T-cell (primary cell): ENCODE measurements around the gene BRI3BP. TPM values are rescaled to one million over a fixed set of nuclear protein-coding genes. Genes with fewer than 3 reads are reported as not detected.

ENCODE experiments used
- ATAC-seq, 4 experiments: fragments of 200-7000 bp in 3 of 4; fragments of 150-1000 bp in 1 of 4; cut with Tn5 transposase; replicated peaks in 1 of 4; 1 replicate in 3 of 4; 2 replicates in 1 of 4; pipeline ENCODE4 v1.10.0; 2021; ENCODE audit warnings: moderate library complexity in 3 of 4, mild to moderate bottlenecking in 2 of 4, moderate number of reproducible peaks in 1 of 4
- CTCF ChIA-PET, 2 donors: fragments of 300-600 bp; sonication (Branson Sonifier 250); formaldehyde crosslinking; loops; one replicate each; lab custom pipeline; 2022; ENCODE audit warnings: antibody characterized with exemption in 2 of 2; lab: Charles Lee
- POLR2A ChIA-PET, 2 donors: fragments of 300-600 bp; sonication (Branson Sonifier 250); formaldehyde crosslinking; loops; one replicate each; lab custom pipeline; 2022; ENCODE audit warnings: antibody characterized with exemption in 2 of 2; lab: Charles Lee
- DNase-seq, 35 experiments: peaks; one replicate each; pipeline versions ENCODE4 v3.0.0 to v3.0.0-alpha.2; 2013 to 2023
- H3K27ac ChIP-seq: one replicate; pipeline ENCODE4 v1.5.1; 2013; ENCODE audit warnings: low read length
- H3K27me3 ChIP-seq, 2 experiments: replicated peaks in 1 of 2; 1 replicate in 1 of 2; 2 replicates in 1 of 2; pipeline versions ENCODE4 v1.6.1 to v1.7.0; 2013; ENCODE audit warnings: low read length in 1 of 2, mixed read lengths in 1 of 2; ENCODE audit not compliant: control insufficient read depth in 2 of 2, insufficient read depth in 2 of 2; ENCODE audit errors: extremely low read depth in 1 of 2
- H3K36me3 ChIP-seq, 2 donors: 1 replicate in 1 of 2; 2 replicates in 1 of 2; pipeline versions ENCODE4 v1.6.1 to v1.7.0; 2013; ENCODE audit warnings: low read length in 1 of 2; ENCODE audit not compliant: control insufficient read depth in 2 of 2, insufficient read depth in 1 of 2; ENCODE audit errors: extremely low read depth in 1 of 2
- H3K4me1 ChIP-seq, 2 experiments: 1 replicate in 1 of 2; 2 replicates in 1 of 2; pipeline versions ENCODE4 v1.6.1 to v1.7.0; 2013; ENCODE audit warnings: low read length in 2 of 2, mixed read lengths in 1 of 2; ENCODE audit not compliant: insufficient read depth in 2 of 2, control insufficient read depth in 1 of 2; ENCODE audit errors: extremely low read depth in 1 of 2
- H3K4me3 ChIP-seq, 2 donors: 1 replicate in 1 of 2; 2 replicates in 1 of 2; pipeline versions ENCODE4 v1.5.1 to v1.7.0; 2013; ENCODE audit warnings: mild to moderate bottlenecking in 2 of 2, low read length in 1 of 2, moderate library complexity in 1 of 2; ENCODE audit not compliant: control insufficient read depth in 1 of 2; ENCODE audit errors: extremely low read depth in 1 of 2
- H3K9me3 ChIP-seq: 2 replicates; pipeline ENCODE4 v1.7.0; 2013
- H3K27ac Mint-ChIP-seq, 2 donors: one replicate each; pipeline ENCODE4 v1.8.0; 2020 to 2021; ENCODE audit warnings: mild to moderate bottlenecking in 2 of 2, mixed read lengths in 2 of 2
- H3K27me3 Mint-ChIP-seq, 2 donors: one replicate each; pipeline ENCODE4 v1.8.0; 2021 to 2022; ENCODE audit warnings: mixed read lengths in 2 of 2
- H3K36me3 Mint-ChIP-seq: one replicate; pipeline ENCODE4 v1.8.0; 2021; ENCODE audit warnings: mixed read lengths
- H3K4me1 Mint-ChIP-seq, 3 donors: one replicate each; pipeline ENCODE4 v1.8.0; 2020 to 2022; ENCODE audit warnings: mixed read lengths in 3 of 3, mild to moderate bottlenecking in 1 of 3
- H3K4me3 Mint-ChIP-seq, 3 donors: one replicate each; pipeline ENCODE4 v1.8.0; 2020 to 2022; ENCODE audit warnings: mild to moderate bottlenecking in 3 of 3, mixed read lengths in 3 of 3, moderate library complexity in 3 of 3
- H3K9me3 Mint-ChIP-seq, 3 donors: one replicate each; pipeline ENCODE4 v1.8.0; 2020 to 2022; ENCODE audit warnings: mixed read lengths in 3 of 3
- WGBS: methylation state at CpG from one replicate; pipeline ENCODE4 v1.1.5; 2013; ENCODE audit warnings: missing lambda C conversion rate; ENCODE audit not compliant: insufficient coverage; 5-methylcytosine and 5-hydroxymethylcytosine counted together
- total RNA-seq, 35 experiments: library from RNA in 6 of 35; stranded (reverse) in 6 of 35; fragments of 120-200 nt in 1 of 35; gene quantifications; one replicate each; pipeline versions ENCODE4 v1.2.1 to v1.2.4 and lab custom pipeline; 2013 to 2026

The BRI3BP gene
- total RNA-seq, 5 donors from 2014 or later (not counting 1 experiment from before 2014, with no cell fraction given) = 4.8 to 8.1 (median 7.0) TPM

GRCh38 chr12:125021771-125022170 is 28.3 kb downstream of the BRI3BP start:
- POLR2A ChIA-PET = no interaction called here

GRCh38 chr12:125023065-125023464 is 29.6 kb downstream of the BRI3BP start:
- no peaks in the 10 kb centered on the region for H3K36me3 ChIP-seq
- ChIA-PET CTCF (no interaction called here), POLR2A (no interaction called here)
- ATAC-seq = no peak
- H3K27me3 ChIP-seq = no peaks in the 10 kb centered on the region
- H3K4me3 ChIP-seq = no peak overlapping the region
- Mint-ChIP-seq H3K36me3 (peaks cover 27% of the 10 kb centered on the region), H3K4me3 (no peak overlapping the region), H3K27me3 (no peaks in the 10 kb centered on the region), H3K27ac (no peak overlapping the region), H3K9me3 (peaks cover 0 to 3% (median 0%) of the 10 kb centered on the region in 3 donors), H3K4me1 (no peaks in the 10 kb centered on the region)
- WGBS = no CpG with 5 or more reads among the region's 2 CpGs
- no peak for DNase-seq
- no peaks in the 10 kb centered on the region for H3K9me3 ChIP-seq
- no peaks in the 10 kb centered on the region for H3K4me1 ChIP-seq
- no peak overlapping the region for H3K27ac ChIP-seq

More at GRCh38 chr12:125021771-125022170, 28.3 kb downstream of the BRI3BP start:
- Histone ChIP-seq H3K27ac (no peak overlapping the region), H3K4me3 (no peak overlapping the region), H3K4me1 (no peaks in the 10 kb centered on the region), H3K27me3 (no peaks in the 10 kb centered on the region), H3K9me3 (no peaks in the 10 kb centered on the region), H3K36me3 (no peaks in the 10 kb centered on the region)
- Mint-ChIP-seq H3K4me1 (no peaks in the 10 kb centered on the region), H3K4me3 (no peak overlapping the region), H3K36me3 (peaks cover 31% of the 10 kb centered on the region), H3K9me3 (peaks cover 0 to 3% (median 0%) of the 10 kb centered on the region in 3 donors), H3K27ac (no peak overlapping the region), H3K27me3 (no peaks in the 10 kb centered on the region)
- DNase-seq (no peak), ATAC-seq (no peak)
- CTCF ChIA-PET = no interaction called here
- WGBS = no CpG with 5 or more reads among the region's 5 CpGs

GRCh38 chr12:125024949-125025563 is 31.6 kb downstream of the BRI3BP start:
- no peaks in the 10 kb centered on the region for H3K27me3 Mint-ChIP-seq
- H3K4me3 Mint-ChIP-seq = no peak overlapping the region
- no peaks in the 10 kb centered on the region for H3K4me1 Mint-ChIP-seq
- Histone ChIP-seq H3K4me3 (no peak overlapping the region), H3K4me1 (no peaks in the 10 kb centered on the region), H3K27ac (no peak overlapping the region), H3K27me3 (no peaks in the 10 kb centered on the region), H3K36me3 (no peaks in the 10 kb centered on the region), H3K9me3 (no peaks in the 10 kb centered on the region)
- ChIA-PET CTCF (no interaction called here), POLR2A (no interaction called here)
- DNase-seq (no peak), ATAC-seq (no peak)
- 96% methylated on average over 40 of the region's 43 CpGs for WGBS
- H3K36me3 Mint-ChIP-seq = peaks cover 21% of the 10 kb centered on the region
- H3K9me3 Mint-ChIP-seq = peaks cover 0 to 3% (median 0%) of the 10 kb centered on the region in 3 donors
- H3K27ac Mint-ChIP-seq = no peak overlapping the region

GRCh38 chr12:125025606-125026235 is 32.3 kb downstream of the BRI3BP start:
- H3K27me3 ChIP-seq = no peaks in the 10 kb centered on the region
- no peaks in the 10 kb centered on the region for H3K9me3 ChIP-seq
- ChIA-PET CTCF (no interaction called here), POLR2A (no interaction called here)
- Mint-ChIP-seq H3K9me3 (peaks cover 0 to 3% (median 0%) of the 10 kb centered on the region in 3 donors), H3K4me3 (no peak overlapping the region), H3K27me3 (no peaks in the 10 kb centered on the region), H3K4me1 (no peaks in the 10 kb centered on the region), H3K36me3 (peaks cover 21% of the 10 kb centered on the region), H3K27ac (no peak overlapping the region)
- no peak for ATAC-seq
- H3K27ac ChIP-seq = no peak overlapping the region
- H3K4me1 ChIP-seq = no peaks in the 10 kb centered on the region
- DNase-seq = no peak
- no peak overlapping the region for H3K4me3 ChIP-seq
- 93% methylated on average over 4 of the region's 9 CpGs for WGBS
- H3K36me3 ChIP-seq = no peaks in the 10 kb centered on the region

- H3K9me3 ChIP-seq = no peaks in the 10 kb centered on the region
- no peaks in the 10 kb centered on the region for H3K27me3 ChIP-seq
- H3K4me1 ChIP-seq = no peaks in the 10 kb centered on the region
- H3K4me3 ChIP-seq = no peak overlapping the region
- Mint-ChIP-seq H3K27me3 (no peaks in the 10 kb centered on the region), H3K36me3 (peaks cover 14% of the 10 kb centered on the region), H3K4me1 (no peaks in the 10 kb centered on the region), H3K27ac (no peak overlapping the region), H3K9me3 (peaks cover 0 to 1% (median 0%) of the 10 kb centered on the region in 3 donors), H3K4me3 (no peak overlapping the region)
- WGBS = 100% methylated on average over 2 of the region's 8 CpGs
- ChIA-PET POLR2A (no interaction called here), CTCF (no interaction called here)
- ATAC-seq (no peak), DNase-seq (no peak)
- H3K36me3 ChIP-seq = no peaks in the 10 kb centered on the region
- no peak overlapping the region for H3K27ac ChIP-seq
Measured at GRCh38 chr12:125028106-125028505, 34.7 kb downstream of the BRI3BP start.

GRCh38 chr12:125029761-125030358 is 36.4 kb downstream of the BRI3BP start:
- Histone ChIP-seq H3K36me3 (no peaks in the 10 kb centered on the region), H3K4me1 (no peaks in the 10 kb centered on the region), H3K27me3 (no peaks in the 10 kb centered on the region), H3K4me3 (no peak overlapping the region), H3K9me3 (no peaks in the 10 kb centered on the region), H3K27ac (no peak overlapping the region)
- Mint-ChIP-seq H3K9me3 (peaks cover 0 to under 1% (median under 1%) of the 10 kb centered on the region in 3 donors), H3K4me3 (no peak overlapping the region), H3K27me3 (no peaks in the 10 kb centered on the region), H3K27ac (no peak overlapping the region), H3K36me3 (peaks cover 7% of the 10 kb centered on the region), H3K4me1 (no peaks in the 10 kb centered on the region)
- ChIA-PET CTCF (no interaction called here), POLR2A (no interaction called here)
- DNase-seq (no peak), ATAC-seq (no peak)
- 98% methylated on average over 6 of the region's 7 CpGs for WGBS
